Stimulated activated naive CD8-positive, alpha-beta T cell treated with anti-CD3 and anti-CD28 coated beads, Interleukin-15, Interleukin-2, amounts not matched to agents 100 ng/mL and 50 ng/mL, for 24 hours (primary cell): ENCODE measurements around the gene P2RX6.

ENCODE experiments used
- H3K27ac Mint-ChIP-seq: one replicate; pipeline ENCODE4 v1.8.0; 2021; ENCODE audit warnings: mild to moderate bottlenecking, mixed read lengths
- H3K27me3 Mint-ChIP-seq: one replicate; pipeline ENCODE4 v1.8.0; 2021; ENCODE audit warnings: mixed read lengths
- H3K36me3 Mint-ChIP-seq: one replicate; pipeline ENCODE4 v1.8.0; 2021; ENCODE audit warnings: low read depth, mixed read lengths
- H3K4me1 Mint-ChIP-seq: one replicate; pipeline ENCODE4 v1.8.0; 2021; ENCODE audit warnings: low read depth, mixed read lengths
- H3K4me3 Mint-ChIP-seq: one replicate; pipeline ENCODE4 v1.8.0; 2021; ENCODE audit warnings: mild to moderate bottlenecking, mixed read lengths
- H3K9me3 Mint-ChIP-seq: one replicate; pipeline ENCODE4 v1.8.0; 2021; ENCODE audit warnings: mixed read lengths

P2RX6 gene

GRCh38 chr22:20976291-20976877 lies 38.6 kb upstream of the P2RX6 start:
- Mint-ChIP-seq H3K27ac (no peak overlapping the region), H3K4me1 (peaks cover 27% of the 10 kb centered on the region), H3K9me3 (peaks cover 4% of the 10 kb centered on the region), H3K4me3 (no peak overlapping the region), H3K27me3 (peaks cover 4% of the 10 kb centered on the region), H3K36me3 (no peaks in the 10 kb centered on the region)

GRCh38 chr22:20977019-20977418 lies 37.9 kb upstream of the P2RX6 start:
- Mint-ChIP-seq H3K27me3 (peaks cover 4% of the 10 kb centered on the region), H3K9me3 (peaks cover 4% of the 10 kb centered on the region), H3K36me3 (no peaks in the 10 kb centered on the region), H3K4me1 (peaks cover 29% of the 10 kb centered on the region), H3K27ac (no peak overlapping the region), H3K4me3 (no peak overlapping the region)

- H3K4me3 Mint-ChIP-seq, result no peak overlapping the region
- H3K4me1 Mint-ChIP-seq, result peaks cover 31% of the 10 kb centered on the region
- H3K36me3 Mint-ChIP-seq, result no peaks in the 10 kb centered on the region
- H3K27me3 Mint-ChIP-seq, result peaks cover 4% of the 10 kb centered on the region
- no peak overlapping the region for H3K27ac Mint-ChIP-seq
- peaks cover 4% of the 10 kb centered on the region for H3K9me3 Mint-ChIP-seq
Measured at GRCh38 chr22:20977516-20978170, 37.3 kb upstream of the P2RX6 start.

- Mint-ChIP-seq H3K4me3 (no peak overlapping the region), H3K27ac (no peak overlapping the region), H3K9me3 (peaks cover 4% of the 10 kb centered on the region), H3K27me3 (peaks cover 4% of the 10 kb centered on the region), H3K36me3 (no peaks in the 10 kb centered on the region), H3K4me1 (peaks cover 39% of the 10 kb centered on the region)
Measured at GRCh38 chr22:20978419-20978818, 36.5 kb upstream of the P2RX6 start.

GRCh38 chr22:20979243-20979809 lies 35.6 kb upstream of the P2RX6 start:
- Mint-ChIP-seq H3K27ac (peak overlapping the region; percentile 70), H3K4me1 (peaks cover 46% of the 10 kb centered on the region), H3K36me3 (peaks cover 6% of the 10 kb centered on the region), H3K4me3 (peak overlapping the region; percentile 62), H3K9me3 (peaks cover 4% of the 10 kb centered on the region), H3K27me3 (peaks cover 4% of the 10 kb centered on the region)

GRCh38 chr22:20979940-20980453 lies 35.0 kb upstream of the P2RX6 start:
- Mint-ChIP-seq H3K9me3 (peaks cover 4% of the 10 kb centered on the region), H3K36me3 (peaks cover 6% of the 10 kb centered on the region), H3K4me1 (peaks cover 46% of the 10 kb centered on the region), H3K27ac (no peak overlapping the region), H3K4me3 (no peak overlapping the region), H3K27me3 (peaks cover 4% of the 10 kb centered on the region)

GRCh38 chr22:20980523-20980922 lies 34.4 kb upstream of the P2RX6 start:
- Mint-ChIP-seq H3K27me3 (peaks cover 4% of the 10 kb centered on the region), H3K4me1 (peaks cover 46% of the 10 kb centered on the region), H3K4me3 (peak overlapping the region; percentile 99), H3K27ac (no peak overlapping the region), H3K9me3 (peaks cover 4% of the 10 kb centered on the region), H3K36me3 (peaks cover 7% of the 10 kb centered on the region)

GRCh38 chr22:20980938-20981722 lies 33.8 kb upstream of the P2RX6 start:
- Mint-ChIP-seq H3K36me3 (peaks cover 13% of the 10 kb centered on the region), H3K9me3 (peaks cover 4% of the 10 kb centered on the region), H3K4me3 (peak overlapping the region; percentile 99), H3K27me3 (peaks cover 4% of the 10 kb centered on the region), H3K4me1 (peaks cover 46% of the 10 kb centered on the region), H3K27ac (peak overlapping the region; percentile 93)

- peak within 1 kb of the TSS; percentile 99 for H3K4me3 Mint-ChIP-seq
- H3K27me3 Mint-ChIP-seq, result peaks cover 4% of the 10 kb centered on the region
- H3K9me3 Mint-ChIP-seq, result peaks cover 4% of the 10 kb centered on the region
- H3K27ac Mint-ChIP-seq, result peak within 1 kb of the TSS; percentile 94
- peaks cover 46% of the 10 kb centered on the region for H3K4me1 Mint-ChIP-seq
- H3K36me3 Mint-ChIP-seq, result peaks cover 20% of the 10 kb centered on the region
Measured at GRCh38 chr22:20981787-20982562, 33.0 kb upstream of the P2RX6 start, which contains the start of gene LZTR1. Gene LZTR1, plus strand, starts transcription at chr22:20982297. Its CDS starts 75 bp downstream, at chr22:20982372.

GRCh38 chr22:20982563-20982882 lies 32.4 kb upstream of the P2RX6 start:
- peaks cover 4% of the 10 kb centered on the region for H3K27me3 Mint-ChIP-seq
- peaks cover 4% of the 10 kb centered on the region for H3K9me3 Mint-ChIP-seq
- peak overlapping the region; percentile 99 for H3K4me3 Mint-ChIP-seq
- H3K27ac Mint-ChIP-seq, result peak overlapping the region; percentile 94
- peaks cover 46% of the 10 kb centered on the region for H3K4me1 Mint-ChIP-seq
- H3K36me3 Mint-ChIP-seq, result peaks cover 21% of the 10 kb centered on the region

- peaks cover 4% of the 10 kb centered on the region for H3K9me3 Mint-ChIP-seq
Measured at GRCh38 chr22:20983081-20983771, 31.7 kb upstream of the P2RX6 start.

GRCh38 chr22:20985720-20986119 lies 29.2 kb upstream of the P2RX6 start:
- peaks cover 26% of the 10 kb centered on the region for H3K4me1 Mint-ChIP-seq
- H3K9me3 Mint-ChIP-seq, result no peaks in the 10 kb centered on the region
- H3K36me3 Mint-ChIP-seq, result peaks cover 31% of the 10 kb centered on the region
- H3K27me3 Mint-ChIP-seq, result no peaks in the 10 kb centered on the region
- no peak overlapping the region for H3K27ac Mint-ChIP-seq
- H3K4me3 Mint-ChIP-seq, result no peak overlapping the region

More at GRCh38 chr22:20983081-20983771, 31.7 kb upstream of the P2RX6 start:
- H3K27ac Mint-ChIP-seq, result peak overlapping the region; percentile 94
- peak overlapping the region; percentile 99 for H3K4me3 Mint-ChIP-seq
- peaks cover 46% of the 10 kb centered on the region for H3K4me1 Mint-ChIP-seq
- H3K36me3 Mint-ChIP-seq, result peaks cover 25% of the 10 kb centered on the region
- peaks cover 4% of the 10 kb centered on the region for H3K27me3 Mint-ChIP-seq

- no peak overlapping the region for H3K27ac Mint-ChIP-seq
- no peaks in the 10 kb centered on the region for H3K9me3 Mint-ChIP-seq
- H3K36me3 Mint-ChIP-seq, result peaks cover 31% of the 10 kb centered on the region
- no peak overlapping the region for H3K4me3 Mint-ChIP-seq
- H3K27me3 Mint-ChIP-seq, result no peaks in the 10 kb centered on the region
- H3K4me1 Mint-ChIP-seq, result peaks cover 19% of the 10 kb centered on the region
Measured at GRCh38 chr22:20986365-20986764, 28.6 kb upstream of the P2RX6 start.

GRCh38 chr22:20987375-20987774 lies 27.6 kb upstream of the P2RX6 start:
- Mint-ChIP-seq H3K27me3 (no peaks in the 10 kb centered on the region), H3K9me3 (no peaks in the 10 kb centered on the region), H3K27ac (no peak overlapping the region), H3K4me1 (peaks cover 17% of the 10 kb centered on the region), H3K4me3 (no peak overlapping the region), H3K36me3 (peaks cover 31% of the 10 kb centered on the region)
